Effector memory CD8-positive, alpha-beta T cell (primary cell): ENCODE measurements around the gene LINC00632.

ENCODE experiments used
- ATAC-seq: fragments of 150-1000 bp; cut with Tn5 transposase; replicated peaks from 2 replicates; pipeline ENCODE4 v1.10.0; 2021; ENCODE audit warnings: mild to moderate bottlenecking, moderate library complexity
- DNase-seq, 3 experiments: peaks; one replicate each; pipeline ENCODE4 v3.0.0; 2021
- H3K27ac Mint-ChIP-seq, 2 donors: one replicate each; pipeline ENCODE4 v1.8.0; 2022; ENCODE audit warnings: mild to moderate bottlenecking in 2 of 2, mixed read lengths in 2 of 2, moderate library complexity in 2 of 2
- H3K27me3 Mint-ChIP-seq, 2 donors: one replicate each; pipeline ENCODE4 v1.8.0; 2022; ENCODE audit warnings: mixed read lengths in 2 of 2
- H3K36me3 Mint-ChIP-seq: one replicate; pipeline ENCODE4 v1.8.0; 2022; ENCODE audit warnings: mild to moderate bottlenecking, moderate library complexity, mixed read lengths; ENCODE audit not compliant: insufficient read depth
- H3K4me1 Mint-ChIP-seq, 2 donors: one replicate each; pipeline ENCODE4 v1.8.0; 2022; ENCODE audit warnings: low read depth in 2 of 2, mixed read lengths in 2 of 2
- H3K4me3 Mint-ChIP-seq, 2 donors: one replicate each; pipeline ENCODE4 v1.8.0; 2022; ENCODE audit warnings: mild to moderate bottlenecking in 2 of 2, mixed read lengths in 2 of 2, moderate library complexity in 2 of 2
- H3K9me3 Mint-ChIP-seq, 2 donors: one replicate each; pipeline ENCODE4 v1.8.0; 2022; ENCODE audit warnings: mixed read lengths in 2 of 2

The LINC00632 gene

DNA sequence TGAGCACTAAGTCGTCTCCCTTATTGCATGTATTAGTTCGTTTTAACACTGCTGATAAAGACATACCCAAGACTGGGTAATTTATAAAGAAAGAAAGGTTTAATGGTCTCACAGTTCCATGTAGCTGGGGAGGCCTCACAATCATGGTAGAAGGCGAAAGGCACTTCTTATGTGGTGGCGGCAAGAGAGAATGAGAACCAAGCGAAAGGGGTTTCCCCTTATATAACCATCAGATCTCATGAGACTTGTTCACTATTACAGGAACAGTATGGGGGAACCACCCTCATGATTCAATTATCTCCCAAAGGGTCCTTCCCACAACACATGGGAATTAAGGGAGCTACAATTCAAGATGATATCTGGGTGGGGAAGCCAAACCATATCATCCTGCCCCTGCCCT, 85.1 kb downstream of the LINC00632 start:
- Mint-ChIP-seq H3K36me3 (no peaks in the 10 kb centered on the region), H3K27ac (no peak overlapping the region), H3K4me3 (no peak overlapping the region), H3K27me3 (no peaks in the 10 kb centered on the region), H3K9me3 (no peaks in the 10 kb centered on the region), H3K4me1 (no peaks in the 10 kb centered on the region)
- DNase-seq: no peak
- no peak for ATAC-seq

DNA sequence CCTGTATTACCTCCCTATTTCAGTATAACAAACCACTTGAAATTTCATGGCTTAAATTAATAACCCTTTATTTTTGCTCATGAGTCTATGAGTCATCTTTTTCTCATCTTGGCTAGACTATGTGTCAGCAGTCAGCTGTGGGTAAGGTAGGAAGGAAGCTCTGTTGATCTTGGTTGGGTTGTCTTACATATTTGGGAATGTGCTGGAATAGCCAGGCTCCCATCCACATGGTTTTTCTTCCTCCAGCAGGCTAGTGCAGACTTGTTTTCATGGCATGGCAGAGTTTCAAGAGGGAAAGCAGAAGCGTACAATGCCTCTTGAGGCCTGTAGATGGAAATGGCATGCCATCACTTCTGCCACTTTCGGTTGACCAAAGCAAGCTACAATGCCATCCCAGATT, 89.7 kb downstream of the LINC00632 start:
- ATAC-seq (no peak), DNase-seq (no peak)
- Mint-ChIP-seq H3K36me3 (no peaks in the 10 kb centered on the region), H3K4me3 (no peak overlapping the region), H3K27me3 (no peaks in the 10 kb centered on the region), H3K9me3 (no peaks in the 10 kb centered on the region), H3K27ac (no peak overlapping the region), H3K4me1 (no peaks in the 10 kb centered on the region)

DNA sequence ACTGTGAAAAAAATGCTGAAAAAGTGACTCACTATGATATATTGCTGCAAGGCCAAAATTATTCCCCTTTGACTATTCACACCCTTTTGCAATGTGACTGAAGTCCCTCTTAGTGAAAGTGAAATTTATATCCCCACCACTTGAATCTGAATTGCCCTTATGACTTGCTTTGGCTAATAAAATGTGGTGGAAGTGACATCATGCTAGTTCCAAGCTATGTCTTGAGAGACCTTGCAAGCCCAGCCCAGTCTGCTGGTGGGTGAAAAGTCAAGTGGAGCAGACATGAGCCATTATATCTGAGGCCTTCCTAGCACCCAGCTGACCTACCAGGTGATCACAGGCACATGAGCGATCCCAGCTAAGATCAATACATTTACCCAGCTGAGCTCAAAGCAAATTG, 94.7 kb downstream of the LINC00632 start:
- Mint-ChIP-seq H3K9me3 (no peaks in the 10 kb centered on the region), H3K4me1 (no peaks in the 10 kb centered on the region), H3K4me3 (no peak overlapping the region), H3K36me3 (no peaks in the 10 kb centered on the region), H3K27ac (no peak overlapping the region), H3K27me3 (no peaks in the 10 kb centered on the region)
- DNase-seq (no peak), ATAC-seq (no peak)

DNA sequence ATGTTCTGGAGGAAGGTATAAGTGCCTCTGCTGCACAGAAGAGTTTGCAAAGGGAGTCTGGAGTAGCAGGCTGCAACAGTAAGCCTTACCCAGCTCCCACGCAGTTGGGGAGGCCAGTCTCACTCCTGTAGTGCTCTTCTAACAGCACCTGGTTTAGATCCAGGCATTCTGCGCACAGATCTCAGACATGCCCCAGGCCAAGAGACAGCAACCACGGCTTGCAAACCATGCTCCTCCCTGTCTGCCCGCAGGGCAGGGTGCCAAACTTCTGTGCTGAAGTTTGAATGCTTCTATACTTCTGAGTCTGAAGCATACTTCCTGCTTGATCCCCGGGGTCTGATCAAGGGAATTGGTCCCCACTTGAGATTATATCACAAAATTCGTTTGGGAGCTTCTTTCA, 106.3 kb downstream of the LINC00632 start:
- H3K9me3 Mint-ChIP-seq: peaks cover 0 to 1% of the 10 kb centered on the region in 2 donors
- no peak overlapping the region for H3K27ac Mint-ChIP-seq
- no peaks in the 10 kb centered on the region for H3K4me1 Mint-ChIP-seq
- H3K4me3 Mint-ChIP-seq: no peak overlapping the region
- no peaks in the 10 kb centered on the region for H3K27me3 Mint-ChIP-seq
- no peaks in the 10 kb centered on the region for H3K36me3 Mint-ChIP-seq
- no peak for ATAC-seq
- no peak for DNase-seq

DNA sequence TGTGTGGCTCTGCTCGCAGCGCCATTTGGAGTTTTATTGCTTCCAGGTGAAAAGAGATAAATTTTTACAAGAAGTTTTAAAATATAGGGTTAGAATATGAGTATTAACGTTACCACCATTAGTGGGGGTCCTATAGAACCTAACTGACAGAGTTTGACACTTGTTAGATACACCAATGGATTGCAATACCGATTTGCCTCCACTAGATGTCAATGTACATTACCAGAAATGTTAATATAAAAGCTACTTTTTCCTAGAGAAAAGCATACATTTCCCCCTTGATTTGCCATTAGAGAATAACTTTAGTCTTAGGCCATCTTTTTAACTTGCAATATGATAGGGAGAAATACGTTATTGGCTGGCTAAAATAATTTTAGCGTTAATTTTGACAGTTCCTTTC, 108.4 kb downstream of the LINC00632 start:
- ATAC-seq (no peak), DNase-seq (no peak)
- Mint-ChIP-seq H3K27ac (no peak overlapping the region), H3K4me1 (no peaks in the 10 kb centered on the region), H3K36me3 (no peaks in the 10 kb centered on the region), H3K9me3 (peaks cover 0 to 1% of the 10 kb centered on the region in 2 donors), H3K27me3 (no peaks in the 10 kb centered on the region), H3K4me3 (no peak overlapping the region)

DNA sequence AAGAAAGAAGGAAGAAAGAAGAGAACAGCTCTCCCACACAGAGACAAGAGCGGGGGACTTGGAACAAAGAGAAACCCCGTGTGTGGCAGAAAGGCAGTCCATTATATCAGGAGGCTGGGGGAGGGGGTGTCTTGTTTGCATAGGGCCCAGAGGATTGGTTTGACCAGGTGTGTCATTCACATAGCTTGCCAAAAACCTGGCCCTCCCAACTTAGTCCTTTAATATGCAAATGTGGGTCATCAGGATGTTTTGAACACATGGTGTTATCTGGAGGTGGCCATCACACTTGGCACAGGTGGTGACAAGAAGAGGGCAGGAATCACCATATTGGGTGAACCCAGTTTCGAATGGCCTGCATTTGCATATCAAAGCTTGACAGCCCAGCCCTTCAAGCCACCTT, 111.7 kb downstream of the LINC00632 start:
- Mint-ChIP-seq H3K27me3 (no peaks in the 10 kb centered on the region), H3K36me3 (no peaks in the 10 kb centered on the region), H3K9me3 (no peaks in the 10 kb centered on the region), H3K27ac (no peak overlapping the region), H3K4me3 (no peak overlapping the region), H3K4me1 (no peaks in the 10 kb centered on the region)
- DNase-seq (no peak), ATAC-seq (no peak)

DNA sequence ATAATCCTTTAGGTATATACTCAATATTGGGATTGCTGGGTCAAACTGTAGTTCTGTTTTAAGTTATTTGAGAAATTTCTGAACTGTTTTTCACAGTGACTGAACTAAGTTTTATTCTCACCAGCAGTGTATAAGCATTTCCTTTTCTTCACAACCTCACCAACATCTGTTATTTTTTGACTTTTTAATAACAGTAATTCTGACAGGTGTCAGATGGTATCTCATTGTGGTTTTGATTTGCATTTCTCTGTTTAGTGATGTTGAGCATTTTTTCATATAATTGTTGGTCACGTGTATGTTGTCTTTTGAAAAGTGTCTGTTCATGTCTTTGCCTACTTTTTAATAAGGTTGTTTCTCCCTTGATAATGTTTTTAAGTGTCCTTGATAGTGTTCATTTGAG, 112.6 kb downstream of the LINC00632 start:
- no peak overlapping the region for H3K4me3 Mint-ChIP-seq
- no peak overlapping the region for H3K27ac Mint-ChIP-seq
- no peaks in the 10 kb centered on the region for H3K36me3 Mint-ChIP-seq
- ATAC-seq (no peak), DNase-seq (no peak)
- no peaks in the 10 kb centered on the region for H3K4me1 Mint-ChIP-seq
- no peaks in the 10 kb centered on the region for H3K9me3 Mint-ChIP-seq
- H3K27me3 Mint-ChIP-seq: no peaks in the 10 kb centered on the region

DNA sequence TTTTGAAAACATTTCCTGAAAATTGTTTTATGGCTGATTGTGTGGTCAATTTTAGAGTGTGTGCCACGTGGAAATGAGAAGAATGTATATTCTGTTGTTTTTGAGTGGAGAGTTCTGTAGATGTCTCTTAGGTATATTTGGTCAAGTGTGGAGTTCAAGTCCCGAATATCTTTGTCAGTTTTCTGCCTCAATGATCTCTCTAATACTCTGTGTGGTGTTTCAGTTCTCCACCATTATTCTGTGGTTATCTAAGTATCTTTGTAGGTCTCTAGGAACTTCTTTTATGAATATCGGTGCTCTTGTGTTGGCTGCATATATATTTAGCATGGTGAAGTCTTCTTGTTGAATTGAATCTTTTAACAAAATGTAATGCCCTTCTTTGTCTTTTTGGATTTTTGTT, 113.3 kb downstream of the LINC00632 start:
- Mint-ChIP-seq H3K9me3 (no peaks in the 10 kb centered on the region), H3K4me3 (no peak overlapping the region), H3K27ac (no peak overlapping the region)

DNA sequence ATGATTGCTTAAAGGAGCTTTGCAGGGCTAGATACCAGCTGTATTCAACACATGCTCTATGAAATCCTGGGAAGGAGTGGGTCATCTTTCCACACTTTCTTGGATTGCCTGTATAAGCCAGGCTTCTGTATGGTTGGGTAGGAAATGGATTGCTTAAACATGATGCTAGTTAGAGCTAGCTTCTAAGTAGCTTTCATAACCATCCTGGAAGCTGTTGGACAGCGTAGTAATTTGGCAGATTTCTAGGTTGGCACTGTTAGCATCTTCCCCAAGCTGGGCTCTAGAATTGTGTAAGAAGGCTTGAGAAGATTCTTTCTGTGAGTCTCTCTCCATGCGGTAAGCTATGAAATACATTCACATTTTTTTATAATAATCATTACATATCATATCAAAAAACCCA, 127.3 kb downstream of the LINC00632 start:
- Mint-ChIP-seq H3K27ac (no peak overlapping the region), H3K27me3 (no peaks in the 10 kb centered on the region), H3K9me3 (peaks cover 0 to 4% of the 10 kb centered on the region in 2 donors), H3K36me3 (no peaks in the 10 kb centered on the region), H3K4me3 (no peak overlapping the region), H3K4me1 (no peaks in the 10 kb centered on the region)
- DNase-seq (no peak), ATAC-seq (no peak)

More for the DNA sequence above, 113.3 kb downstream of the LINC00632 start:
- DNase-seq: no peak
- Mint-ChIP-seq H3K36me3 (no peaks in the 10 kb centered on the region), H3K4me1 (no peaks in the 10 kb centered on the region), H3K27me3 (no peaks in the 10 kb centered on the region)
- ATAC-seq: no peak
